Liver (tissue), 9 donors: ENCODE data around the gene GAN. TPM values are rescaled to one million over a fixed set of nuclear protein-coding genes. Genes with fewer than 3 reads are reported as not detected.

Experiments used
- DNase-seq: peaks from one replicate; pipeline ENCODE4 v3.0.0-alpha.2; 2017; ENCODE audit warnings: low spot score
- H3K27ac ChIP-seq, 2 donors: one replicate each; pipeline ENCODE4 v1.7.0; 2013; ENCODE audit warnings: inconsistent platforms in 2 of 2, low read length in 2 of 2, control low read depth in 1 of 2, low read depth in 1 of 2, mild to moderate bottlenecking in 1 of 2
- H3K27me3 ChIP-seq, 4 donors: one replicate each; pipeline versions ENCODE4 v1.6.1 to v1.7.0; 2013; ENCODE audit warnings: low read length in 3 of 4, inconsistent platforms in 1 of 4, mild to moderate bottlenecking in 1 of 4, moderate library complexity in 1 of 4; ENCODE audit not compliant: control insufficient read depth in 4 of 4, insufficient read depth in 4 of 4
- H3K36me3 ChIP-seq, 4 donors: one replicate each; pipeline versions ENCODE4 v1.6.1 to v1.7.0; 2013; ENCODE audit warnings: low read length in 3 of 4, mild to moderate bottlenecking in 3 of 4, low read depth in 1 of 4, moderate library complexity in 1 of 4; ENCODE audit not compliant: control insufficient read depth in 4 of 4, insufficient read depth in 3 of 4
- H3K4me1 ChIP-seq, 4 donors: one replicate each; pipeline versions ENCODE4 v1.6.1 to v1.7.0; 2013; ENCODE audit warnings: low read length in 3 of 4, mild to moderate bottlenecking in 3 of 4, moderate library complexity in 1 of 4; ENCODE audit not compliant: control insufficient read depth in 4 of 4, insufficient read depth in 4 of 4
- H3K4me3 ChIP-seq, 3 donors: one replicate each; pipeline versions ENCODE4 v1.6.1 to v1.7.0; 2013; ENCODE audit warnings: low read length in 3 of 3, control low read depth in 1 of 3, low read depth in 1 of 3, mild to moderate bottlenecking in 1 of 3
- H3K9ac ChIP-seq, 2 donors: one replicate each; pipeline ENCODE4 v1.7.0; 2013; ENCODE audit warnings: low read length in 2 of 2, mild to moderate bottlenecking in 2 of 2, moderate library complexity in 2 of 2, control low read depth in 1 of 2, low read depth in 1 of 2
- H3K9me3 ChIP-seq, 4 donors: one replicate each; pipeline versions ENCODE4 v1.6.1 to v1.7.0; 2013; ENCODE audit warnings: low read length in 3 of 4; ENCODE audit not compliant: control insufficient read depth in 4 of 4
- ATF3 ChIP-seq: IDR thresholded peaks from 2 replicates; pipeline ENCODE4 v1.6.1; 2016; ENCODE audit warnings: antibody characterized with exemption
- CTCF ChIP-seq: fragments of 150-350 bp; IDR thresholded peaks from 2 replicates; pipeline ENCODE4 v1.5.1; 2017; ENCODE audit warnings: improper control_type of control experiment, low read depth, low read length; ENCODE audit not compliant: missing input control
- EGR1 ChIP-seq, 2 donors: IDR thresholded peaks; 2 replicates each; pipeline ENCODE4 v1.6.1; 2016 to 2018; ENCODE audit warnings: antibody characterized with exemption in 2 of 2, low read depth in 2 of 2
- FOXA1 ChIP-seq: IDR thresholded peaks from 2 replicates; pipeline ENCODE4 v1.6.1; 2016; ENCODE audit warnings: antibody characterized with exemption
- GABPA ChIP-seq, 2 donors: IDR thresholded peaks in 1 of 2; conservative IDR thresholded peaks in 1 of 2; 2 replicates each; pipeline ENCODE4 v1.6.1; 2016; ENCODE audit warnings: antibody characterized with exemption in 2 of 2, mild to moderate bottlenecking in 1 of 2, moderate library complexity in 1 of 2
- HNF4A ChIP-seq, 2 donors: conservative IDR thresholded peaks; 2 replicates each; pipeline ENCODE4 v1.6.1; 2016; ENCODE audit warnings: antibody characterized with exemption in 2 of 2, mild to moderate bottlenecking in 2 of 2
- HNF4G ChIP-seq: IDR thresholded peaks from 2 replicates; pipeline ENCODE4 v1.6.1; 2016; ENCODE audit warnings: antibody characterized with exemption
- JUND ChIP-seq, 2 donors: IDR thresholded peaks; 2 replicates each; pipeline ENCODE4 v1.6.1; 2016; ENCODE audit warnings: antibody characterized with exemption in 2 of 2
- NR2F2 ChIP-seq: IDR thresholded peaks from 2 replicates; pipeline ENCODE4 v1.6.1; 2016; ENCODE audit warnings: antibody characterized with exemption
- RAD21 ChIP-seq, 2 donors: IDR thresholded peaks; 2 replicates each; pipeline ENCODE4 v1.6.1; 2016; ENCODE audit warnings: antibody characterized with exemption in 2 of 2, mild to moderate bottlenecking in 2 of 2
- REST ChIP-seq: IDR thresholded peaks from 2 replicates; pipeline ENCODE4 v1.6.1; 2016; ENCODE audit warnings: antibody characterized with exemption, mild to moderate bottlenecking
- RXRA ChIP-seq, 2 donors: IDR thresholded peaks; 2 replicates each; pipeline ENCODE4 v1.6.1; 2017 to 2018; ENCODE audit warnings: antibody characterized with exemption in 2 of 2, mild to moderate bottlenecking in 1 of 2
- TAF1 ChIP-seq: conservative IDR thresholded peaks from 2 replicates; pipeline ENCODE4 v1.6.1; 2016; ENCODE audit warnings: antibody characterized with exemption, mild to moderate bottlenecking
- YY1 ChIP-seq: IDR thresholded peaks from 2 replicates; pipeline ENCODE4 v1.6.1; 2016; ENCODE audit warnings: antibody characterized with exemption, mild to moderate bottlenecking
- WGBS: extraction: QIAGEN DNeasy Blood & Tissue Kit; methylation state at CpG from one replicate; pipeline ENCODE4 v1.1.7; 2013; 5-methylcytosine and 5-hydroxymethylcytosine counted together
- polyA plus RNA-seq, 2 donors: library from polyadenylated mRNA; stranded (reverse) in 1 of 2; unstranded in 1 of 2; fragments of 200-250 nt in 1 of 2; fragments of >200 nt in 1 of 2; fragmentation: Nextera tagmentation in 1 of 2; extraction: Ambion mirVana in 1 of 2; gene quantifications; one replicate each; pipeline versions ENCODE4 v1.2.1 to v1.2.3, GENCODE V29; 2013 to 2015
- total RNA-seq, 2 donors: library from RNA; depleted of rRNA; stranded (reverse); fragments of >200 nt; gene quantifications; one replicate each; pipeline ENCODE4 v1.2.3, GENCODE V29; 2014
- TF ChIP-seq, protein P1 (sequence below): IDR thresholded peaks from 2 replicates; pipeline ENCODE4 v1.6.1; 2016; ENCODE audit warnings: antibody characterized with exemption
- TF ChIP-seq, protein P2 (sequence below): IDR thresholded peaks from 2 replicates; pipeline ENCODE4 v1.6.1; 2016; ENCODE audit warnings: antibody characterized with exemption
- donor health status: healthy.
- donor health status: healthy.
- donor health status: healthy.
- donor health status: healthy.
- donor health status: healthy.

Gene GAN
- total and polyA plus RNA-seq, 4 donors, result 0.33 to 5.5 (median 1.5) TPM

- 94% methylated on average over 2 of the region's 2 CpGs for WGBS
- no peak overlapping the region for H3K27ac ChIP-seq
- no peaks in the 10 kb centered on the region for H3K9me3 ChIP-seq
- TF ChIP-seq HNF4G (no peak), RXRA (IDR thresholded peaks at IDR 0.05) (no peak), GABPA (IDR thresholded peaks at IDR 0.05 in 1 of 2, conservative IDR thresholded peaks at IDR 0.05 in 1 of 2) (no peak), NR2F2 (no peak), JUND (IDR thresholded peaks at IDR 0.05) (no peak), YY1 (no peak), TAF1 (no peak), EGR1 (IDR thresholded peaks at IDR 0.05; ENCODE audit: low read depth in 2 of 2) (no peak), FOXA1 (no peak)
- H3K36me3 ChIP-seq, result no peaks in the 10 kb centered on the region
- no peak overlapping the region for H3K4me3 ChIP-seq
- no peak for DNase-seq
- peaks cover 1 to 2% (median 2%) of the 10 kb centered on the region in 4 donors for H3K4me1 ChIP-seq
- H3K27me3 ChIP-seq, result no peaks in the 10 kb centered on the region
- H3K9ac ChIP-seq, result no peak overlapping the region
These were observed 6.3 kb downstream of the GAN start for GRCh38 chr16:81321039-81321438.

GRCh38 chr16:81321536-81321935 lies 6.8 kb downstream of the GAN start:
- Histone ChIP-seq H3K4me1 (peaks cover 0 to 1% (median 0%) of the 10 kb centered on the region in 4 donors), H3K9ac (no peak overlapping the region), H3K36me3 (no peaks in the 10 kb centered on the region), H3K4me3 (no peak overlapping the region), H3K27me3 (no peaks in the 10 kb centered on the region), H3K27ac (no peak overlapping the region), H3K9me3 (no peaks in the 10 kb centered on the region)
- TF ChIP-seq RAD21 (IDR thresholded peaks at IDR 0.05), result no peak
- TF ChIP-seq ATF3, result no peak
- TF ChIP-seq YY1, result no peak
- no peak for TF ChIP-seq JUND (IDR thresholded peaks at IDR 0.05)
- no peak for TF ChIP-seq HNF4G
- no peak for TF ChIP-seq FOXA1
- TF ChIP-seq NR2F2, result no peak
- TF ChIP-seq, protein P1, sequence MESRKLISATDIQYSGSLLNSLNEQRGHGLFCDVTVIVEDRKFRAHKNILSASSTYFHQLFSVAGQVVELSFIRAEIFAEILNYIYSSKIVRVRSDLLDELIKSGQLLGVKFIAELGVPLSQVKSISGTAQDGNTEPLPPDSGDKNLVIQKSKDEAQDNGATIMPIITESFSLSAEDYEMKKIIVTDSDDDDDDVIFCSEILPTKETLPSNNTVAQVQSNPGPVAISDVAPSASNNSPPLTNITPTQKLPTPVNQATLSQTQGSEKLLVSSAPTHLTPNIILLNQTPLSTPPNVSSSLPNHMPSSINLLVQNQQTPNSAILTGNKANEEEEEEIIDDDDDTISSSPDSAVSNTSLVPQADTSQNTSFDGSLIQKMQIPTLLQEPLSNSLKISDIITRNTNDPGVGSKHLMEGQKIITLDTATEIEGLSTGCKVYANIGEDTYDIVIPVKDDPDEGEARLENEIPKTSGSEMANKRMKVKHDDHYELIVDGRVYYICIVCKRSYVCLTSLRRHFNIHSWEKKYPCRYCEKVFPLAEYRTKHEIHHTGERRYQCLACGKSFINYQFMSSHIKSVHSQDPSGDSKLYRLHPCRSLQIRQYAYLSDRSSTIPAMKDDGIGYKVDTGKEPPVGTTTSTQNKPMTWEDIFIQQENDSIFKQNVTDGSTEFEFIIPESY, result no peak
- TF ChIP-seq REST, result no peak
- no peak for TF ChIP-seq CTCF
- no peak for TF ChIP-seq EGR1 (IDR thresholded peaks at IDR 0.05; ENCODE audit: low read depth in 2 of 2)
- no peak for TF ChIP-seq HNF4A (conservative IDR thresholded peaks at IDR 0.05)
- TF ChIP-seq, protein P2, sequence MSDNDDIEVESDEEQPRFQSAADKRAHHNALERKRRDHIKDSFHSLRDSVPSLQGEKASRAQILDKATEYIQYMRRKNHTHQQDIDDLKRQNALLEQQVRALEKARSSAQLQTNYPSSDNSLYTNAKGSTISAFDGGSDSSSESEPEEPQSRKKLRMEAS, result no peak
- 96% methylated on average over 5 of the region's 5 CpGs for WGBS
- no peak for DNase-seq
